HCT116 (cell line): Measurements from ENCODE around the gene SENP3.

ENCODE experiments used
- TF ChIP-seq, protein P1 (sequence below): IDR thresholded peaks from 2 replicates; pipeline ENCODE4 v1.6.1; 2012; ENCODE audit warnings: low read depth
- TF ChIP-seq, protein P2 (sequence below), 3 experiments: fragments of 200-600 bp in 1 of 3; sonication (generic) in 1 of 3; IDR thresholded peaks in 2 of 3; conservative IDR thresholded peaks in 1 of 3; 2 replicates each; pipeline ENCODE4 v1.5.1; 2012 to 2017; ENCODE audit warnings: low read depth in 2 of 3, low read length in 2 of 3, antibody characterized with exemption in 1 of 3, borderline replicate concordance in 1 of 3, control low read depth in 1 of 3, mild to moderate bottlenecking in 1 of 3, mixed read lengths in 1 of 3, mixed run types in 1 of 3, moderate library complexity in 1 of 3; ENCODE audit not compliant: insufficient read depth in 1 of 3

GRCh38 chr17:7556627-7557026 lies 5.1 kb upstream of the SENP3 start:
- TF ChIP-seq, protein P1, sequence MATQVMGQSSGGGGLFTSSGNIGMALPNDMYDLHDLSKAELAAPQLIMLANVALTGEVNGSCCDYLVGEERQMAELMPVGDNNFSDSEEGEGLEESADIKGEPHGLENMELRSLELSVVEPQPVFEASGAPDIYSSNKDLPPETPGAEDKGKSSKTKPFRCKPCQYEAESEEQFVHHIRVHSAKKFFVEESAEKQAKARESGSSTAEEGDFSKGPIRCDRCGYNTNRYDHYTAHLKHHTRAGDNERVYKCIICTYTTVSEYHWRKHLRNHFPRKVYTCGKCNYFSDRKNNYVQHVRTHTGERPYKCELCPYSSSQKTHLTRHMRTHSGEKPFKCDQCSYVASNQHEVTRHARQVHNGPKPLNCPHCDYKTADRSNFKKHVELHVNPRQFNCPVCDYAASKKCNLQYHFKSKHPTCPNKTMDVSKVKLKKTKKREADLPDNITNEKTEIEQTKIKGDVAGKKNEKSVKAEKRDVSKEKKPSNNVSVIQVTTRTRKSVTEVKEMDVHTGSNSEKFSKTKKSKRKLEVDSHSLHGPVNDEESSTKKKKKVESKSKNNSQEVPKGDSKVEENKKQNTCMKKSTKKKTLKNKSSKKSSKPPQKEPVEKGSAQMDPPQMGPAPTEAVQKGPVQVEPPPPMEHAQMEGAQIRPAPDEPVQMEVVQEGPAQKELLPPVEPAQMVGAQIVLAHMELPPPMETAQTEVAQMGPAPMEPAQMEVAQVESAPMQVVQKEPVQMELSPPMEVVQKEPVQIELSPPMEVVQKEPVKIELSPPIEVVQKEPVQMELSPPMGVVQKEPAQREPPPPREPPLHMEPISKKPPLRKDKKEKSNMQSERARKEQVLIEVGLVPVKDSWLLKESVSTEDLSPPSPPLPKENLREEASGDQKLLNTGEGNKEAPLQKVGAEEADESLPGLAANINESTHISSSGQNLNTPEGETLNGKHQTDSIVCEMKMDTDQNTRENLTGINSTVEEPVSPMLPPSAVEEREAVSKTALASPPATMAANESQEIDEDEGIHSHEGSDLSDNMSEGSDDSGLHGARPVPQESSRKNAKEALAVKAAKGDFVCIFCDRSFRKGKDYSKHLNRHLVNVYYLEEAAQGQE = no peak
- TF ChIP-seq, protein P2, sequence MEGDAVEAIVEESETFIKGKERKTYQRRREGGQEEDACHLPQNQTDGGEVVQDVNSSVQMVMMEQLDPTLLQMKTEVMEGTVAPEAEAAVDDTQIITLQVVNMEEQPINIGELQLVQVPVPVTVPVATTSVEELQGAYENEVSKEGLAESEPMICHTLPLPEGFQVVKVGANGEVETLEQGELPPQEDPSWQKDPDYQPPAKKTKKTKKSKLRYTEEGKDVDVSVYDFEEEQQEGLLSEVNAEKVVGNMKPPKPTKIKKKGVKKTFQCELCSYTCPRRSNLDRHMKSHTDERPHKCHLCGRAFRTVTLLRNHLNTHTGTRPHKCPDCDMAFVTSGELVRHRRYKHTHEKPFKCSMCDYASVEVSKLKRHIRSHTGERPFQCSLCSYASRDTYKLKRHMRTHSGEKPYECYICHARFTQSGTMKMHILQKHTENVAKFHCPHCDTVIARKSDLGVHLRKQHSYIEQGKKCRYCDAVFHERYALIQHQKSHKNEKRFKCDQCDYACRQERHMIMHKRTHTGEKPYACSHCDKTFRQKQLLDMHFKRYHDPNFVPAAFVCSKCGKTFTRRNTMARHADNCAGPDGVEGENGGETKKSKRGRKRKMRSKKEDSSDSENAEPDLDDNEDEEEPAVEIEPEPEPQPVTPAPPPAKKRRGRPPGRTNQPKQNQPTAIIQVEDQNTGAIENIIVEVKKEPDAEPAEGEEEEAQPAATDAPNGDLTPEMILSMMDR (IDR thresholded peaks at IDR 0.05 in 2 of 3, conservative IDR thresholded peaks at IDR 0.05 in 1 of 3; ENCODE audit: borderline replicate concordance in 1 of 3, insufficient read depth in 1 of 3, low read depth in 2 of 3, low read length in 2 of 3) = no peak
